CD4-positive, CD25-positive, alpha-beta regulatory T cell (primary cell): Measurements from ENCODE around the gene PRL. TPM values are rescaled to one million over a fixed set of nuclear protein-coding genes. Genes with fewer than 3 reads are reported as not detected.

Experiments
- ATAC-seq, 2 donors: fragments of 150-1000 bp; cut with Tn5 transposase; one replicate each; pipeline ENCODE4 v1.10.0; 2021; ENCODE audit warnings: low read depth in 2 of 2, moderate number of reproducible peaks in 2 of 2, moderate library complexity in 1 of 2
- DNase-seq, 3 donors: peaks; one replicate each; pipeline versions ENCODE4 v3.0.0 to v3.0.0-alpha.2; 2012 to 2022; ENCODE audit warnings: mixed read lengths in 1 of 3
- H3K27ac ChIP-seq: one replicate; pipeline ENCODE4 v1.7.0; 2013; ENCODE audit warnings: mild to moderate bottlenecking, low read length; ENCODE audit not compliant: insufficient read depth, poor library complexity, severe bottlenecking
- H3K27me3 ChIP-seq: one replicate; pipeline ENCODE4 v1.7.0; 2013; ENCODE audit warnings: low read length; ENCODE audit not compliant: control insufficient read depth, insufficient read depth
- H3K36me3 ChIP-seq: one replicate; pipeline ENCODE4 v1.7.0; 2013; ENCODE audit warnings: mild to moderate bottlenecking, low read length, moderate library complexity; ENCODE audit not compliant: control insufficient read depth, insufficient read depth
- H3K4me1 ChIP-seq: 2 replicates; pipeline ENCODE4 v1.7.0; 2013; ENCODE audit warnings: mild to moderate bottlenecking, low read length; ENCODE audit not compliant: insufficient read depth, control insufficient read depth, poor library complexity, severe bottlenecking
- H3K4me3 ChIP-seq: one replicate; pipeline ENCODE4 v1.7.0; 2013; ENCODE audit warnings: low read depth, mild to moderate bottlenecking, low read length, moderate library complexity
- H3K9me3 ChIP-seq, 2 experiments: 1 replicate in 1 of 2; 2 replicates in 1 of 2; pipeline ENCODE4 v1.7.0; 2013; ENCODE audit warnings: low read length in 2 of 2, mild to moderate bottlenecking in 1 of 2, moderate library complexity in 1 of 2; ENCODE audit not compliant: control insufficient read depth in 2 of 2
- H3K27ac Mint-ChIP-seq, 3 donors: one replicate each; pipeline ENCODE4 v1.8.0; 2020 to 2022; ENCODE audit warnings: mild to moderate bottlenecking in 3 of 3, mixed read lengths in 3 of 3, moderate library complexity in 2 of 3
- H3K27me3 Mint-ChIP-seq: one replicate; pipeline ENCODE4 v1.8.0; 2022; ENCODE audit warnings: mild to moderate bottlenecking, mixed read lengths
- H3K36me3 Mint-ChIP-seq: one replicate; pipeline ENCODE4 v1.8.0; 2020; ENCODE audit warnings: mixed read lengths
- H3K4me1 Mint-ChIP-seq, 4 donors: one replicate each; pipeline ENCODE4 v1.8.0; 2020 to 2022; ENCODE audit warnings: mixed read lengths in 4 of 4, mild to moderate bottlenecking in 1 of 4
- H3K4me3 Mint-ChIP-seq, 4 donors: one replicate each; pipeline ENCODE4 v1.8.0; 2020 to 2022; ENCODE audit warnings: mild to moderate bottlenecking in 4 of 4, mixed read lengths in 4 of 4, moderate library complexity in 3 of 4
- H3K9me3 Mint-ChIP-seq, 7 donors: one replicate each; pipeline ENCODE4 v1.8.0; 2020 to 2022; ENCODE audit warnings: mixed read lengths in 7 of 7, mild to moderate bottlenecking in 3 of 7, moderate library complexity in 2 of 7
- polyA plus RNA-seq, 4 donors: library from polyadenylated mRNA; unstranded; fragments of 300-500 nt; fragmentation: Illumina TruSeq; gene quantifications; one replicate each; pipeline ENCODE4 v1.2.3, GENCODE V29; 2021
- total RNA-seq: library from RNA; stranded (reverse); gene quantifications from one replicate; pipeline ENCODE4 v1.2.3, GENCODE V29; 2022

PRL gene
- total and polyA plus RNA-seq, 5 donors from 2014 or later = 0.13 TPM; not detected in 4

DNA sequence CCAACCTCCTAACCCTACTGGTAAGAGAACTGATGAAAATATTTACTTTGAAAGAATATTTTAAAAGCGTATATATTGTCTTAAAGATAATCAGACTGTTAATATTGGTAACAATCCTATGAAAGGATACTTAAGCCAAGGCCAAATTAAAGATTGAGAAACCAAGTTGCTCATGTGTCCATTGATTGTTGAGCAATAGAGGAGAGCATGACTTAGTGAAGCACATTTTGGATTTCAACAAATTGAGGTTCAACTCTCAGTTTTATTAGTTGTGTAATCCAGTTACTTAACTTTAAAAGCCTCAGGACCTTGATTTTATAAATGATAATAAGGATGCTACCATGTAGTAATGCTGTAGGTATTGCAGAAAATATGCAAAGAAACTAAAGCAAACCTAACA is 56.8 kb downstream of the PRL start:
- Mint-ChIP-seq H3K4me3 (no peak overlapping the region), H3K27me3 (no peaks in the 10 kb centered on the region), H3K4me1 (no peaks in the 10 kb centered on the region), H3K9me3 (peaks cover 5 to 44% (median 11%) of the 10 kb centered on the region in 7 donors), H3K36me3 (no peaks in the 10 kb centered on the region), H3K27ac (no peak overlapping the region)
- no peaks in the 10 kb centered on the region for H3K4me1 ChIP-seq
- no peaks in the 10 kb centered on the region for H3K36me3 ChIP-seq
- no peaks in the 10 kb centered on the region for H3K9me3 ChIP-seq
- no peak overlapping the region for H3K27ac ChIP-seq
- DNase-seq = no peak
- ATAC-seq = no peak
- no peak overlapping the region for H3K4me3 ChIP-seq
- no peaks in the 10 kb centered on the region for H3K27me3 ChIP-seq

DNA sequence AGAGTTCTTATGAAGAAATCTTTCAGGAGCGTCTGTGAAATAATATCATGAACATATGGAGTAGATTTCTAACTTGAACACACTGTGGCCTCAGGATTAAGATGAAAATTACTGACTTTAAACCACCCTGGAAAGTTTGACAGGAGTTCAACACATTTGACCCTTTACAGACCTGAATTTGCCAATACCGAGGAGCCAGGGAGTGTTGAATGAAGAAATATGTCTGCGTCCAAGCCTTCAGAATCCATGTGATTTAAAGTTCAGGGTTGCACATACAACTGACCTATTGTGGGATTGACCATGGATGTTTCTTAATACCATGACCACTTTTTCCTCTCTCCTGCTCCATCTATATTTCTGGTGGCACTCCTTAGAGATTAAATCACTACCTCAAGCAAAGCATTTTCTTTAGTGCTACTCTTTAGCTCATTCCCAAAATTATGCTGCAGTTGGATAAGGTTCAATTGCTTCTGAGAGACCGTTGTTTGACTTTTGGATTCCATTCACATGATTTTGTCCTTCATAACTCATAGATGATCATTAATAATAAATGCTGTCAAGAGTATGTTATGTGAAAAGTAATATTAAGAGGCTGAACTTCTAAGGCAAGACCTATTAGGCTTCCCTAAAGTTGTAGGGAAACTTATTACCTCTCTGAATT is 57.4 kb downstream of the PRL start:
- Mint-ChIP-seq H3K9me3 (peaks cover 5 to 44% (median 11%) of the 10 kb centered on the region in 7 donors), H3K4me1 (no peaks in the 10 kb centered on the region), H3K27me3 (no peaks in the 10 kb centered on the region), H3K36me3 (no peaks in the 10 kb centered on the region), H3K4me3 (no peak overlapping the region), H3K27ac (no peak overlapping the region)
- Histone ChIP-seq H3K36me3 (no peaks in the 10 kb centered on the region), H3K27ac (no peak overlapping the region), H3K4me1 (no peaks in the 10 kb centered on the region), H3K9me3 (no peaks in the 10 kb centered on the region), H3K4me3 (no peak overlapping the region), H3K27me3 (no peaks in the 10 kb centered on the region)
- DNase-seq (no peak), ATAC-seq (no peak)

DNA sequence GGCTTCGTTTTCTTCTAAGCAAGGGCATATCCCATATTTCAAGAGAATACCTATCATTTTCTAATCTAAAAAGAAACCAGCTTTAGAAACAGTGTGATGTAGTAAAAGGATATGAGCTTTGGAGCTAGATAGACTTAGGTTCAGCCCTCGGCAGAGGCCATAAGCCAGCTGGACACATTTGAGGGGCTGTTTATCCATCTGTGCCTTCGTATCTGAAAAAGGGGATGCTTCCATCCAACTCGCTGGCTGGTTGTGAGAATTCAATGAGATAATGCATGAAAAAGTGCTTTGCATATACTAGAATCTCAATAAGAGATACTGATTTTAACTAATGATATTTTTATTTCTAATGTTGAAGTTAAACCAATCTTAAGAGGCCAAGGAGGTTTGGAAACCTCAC is 58.0 kb downstream of the PRL start:
- Histone ChIP-seq H3K27ac (no peak overlapping the region), H3K9me3 (no peaks in the 10 kb centered on the region), H3K27me3 (no peaks in the 10 kb centered on the region), H3K4me1 (no peaks in the 10 kb centered on the region), H3K36me3 (no peaks in the 10 kb centered on the region), H3K4me3 (no peak overlapping the region)
- Mint-ChIP-seq H3K4me1 (no peaks in the 10 kb centered on the region), H3K27ac (no peak overlapping the region), H3K4me3 (no peak overlapping the region), H3K36me3 (no peaks in the 10 kb centered on the region), H3K27me3 (no peaks in the 10 kb centered on the region), H3K9me3 (peaks cover 5 to 39% (median 10%) of the 10 kb centered on the region in 7 donors)
- no peak for ATAC-seq
- no peak for DNase-seq

DNA sequence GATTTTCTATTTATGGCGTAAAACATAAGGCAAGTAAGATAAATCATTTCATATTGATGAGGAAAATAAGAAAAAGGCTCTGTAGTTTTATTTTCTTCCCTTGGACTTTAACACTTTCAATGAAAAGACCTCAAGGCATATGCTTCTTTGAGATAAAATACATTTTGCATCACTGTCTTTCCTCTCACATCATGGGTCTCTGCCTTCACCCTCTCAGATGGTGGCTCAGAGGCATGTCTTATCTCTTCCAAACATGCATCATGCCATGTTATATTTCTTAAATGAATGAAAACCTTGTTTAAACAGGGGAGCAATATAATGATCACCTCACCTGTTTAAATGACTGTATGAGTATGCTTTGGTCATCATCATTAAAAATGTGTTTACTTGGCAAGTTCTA is 59.3 kb downstream of the PRL start:
- DNase-seq (no peak), ATAC-seq (no peak)
- Mint-ChIP-seq H3K4me3 (no peak overlapping the region), H3K4me1 (no peaks in the 10 kb centered on the region), H3K27ac (no peak overlapping the region), H3K36me3 (no peaks in the 10 kb centered on the region), H3K9me3 (peaks cover 0 to 33% (median 7%) of the 10 kb centered on the region in 7 donors), H3K27me3 (no peaks in the 10 kb centered on the region)
- Histone ChIP-seq H3K4me3 (no peak overlapping the region), H3K27me3 (no peaks in the 10 kb centered on the region), H3K27ac (no peak overlapping the region), H3K4me1 (no peaks in the 10 kb centered on the region), H3K9me3 (no peaks in the 10 kb centered on the region), H3K36me3 (no peaks in the 10 kb centered on the region)
